Transverse colon (tissue), 3 donors: ENCODE measurements around the gene CRTC2.

Source experiments
- POLR2A ChIP-seq: fragments of 450-650 bp; IDR thresholded peaks from one replicate; pipeline ENCODE4 v1.6.1; 2016; ENCODE audit warnings: antibody characterized with exemption, mild to moderate bottlenecking, moderate library complexity
- TF ChIP-seq, protein P1 (sequence below), 5 experiments: fragments of 200-600 bp in 3 of 5; fragments of 450-650 bp in 2 of 5; sonication (generic) in 3 of 5; IDR thresholded peaks; 1 replicate in 2 of 5; 2 replicates in 3 of 5; pipeline ENCODE4 v1.5.1; 2016 to 2017; ENCODE audit warnings: antibody characterized with exemption in 5 of 5, inconsistent platforms in 3 of 5, mild to moderate bottlenecking in 2 of 5, moderate library complexity in 1 of 5

DNA sequence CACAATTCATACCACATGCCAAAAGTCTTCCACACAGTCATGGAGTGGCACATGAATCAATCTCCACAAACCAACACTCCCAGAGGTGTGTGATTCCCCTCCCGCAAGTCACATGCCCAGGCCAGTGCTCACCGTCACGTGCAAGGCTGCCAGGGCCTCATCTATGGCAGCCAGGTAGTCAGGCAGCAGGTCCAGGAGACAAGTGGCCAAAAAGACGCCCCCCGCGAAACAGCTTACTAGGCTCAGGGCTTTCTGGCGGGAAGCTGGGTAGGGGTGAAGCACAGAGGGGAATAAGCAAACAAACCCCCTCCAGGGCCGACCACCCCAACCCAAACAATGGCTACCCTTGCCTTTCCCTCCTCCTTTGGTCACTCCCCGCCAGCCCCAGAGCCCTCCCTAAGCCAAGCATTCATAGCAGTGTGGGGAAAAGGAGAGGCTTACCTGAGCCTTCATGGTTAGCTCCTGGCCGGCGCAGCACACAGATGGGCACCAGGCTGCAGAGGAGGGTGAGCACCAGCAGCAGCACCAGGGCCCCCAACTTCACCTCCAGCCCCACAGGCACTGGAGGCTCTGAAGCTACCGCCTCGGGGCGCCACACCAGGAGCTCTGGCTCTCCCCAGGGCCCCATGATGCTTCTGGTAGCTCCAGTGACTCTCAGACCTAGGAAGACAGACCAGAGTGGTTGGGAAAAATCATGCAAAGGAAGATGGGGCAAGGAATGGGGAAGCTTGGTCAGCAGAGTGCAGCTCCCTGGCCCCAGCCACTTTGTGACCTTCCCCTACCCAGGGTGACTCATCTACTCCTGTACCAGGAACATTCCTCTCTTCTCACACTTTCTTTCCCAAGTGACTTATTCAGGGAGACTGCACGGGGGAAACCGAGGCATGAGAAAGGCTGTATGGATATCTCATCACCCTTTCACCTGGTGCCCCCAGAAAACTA lies 3.9 kb upstream of the CRTC2 start:
- TF ChIP-seq, protein P1, sequence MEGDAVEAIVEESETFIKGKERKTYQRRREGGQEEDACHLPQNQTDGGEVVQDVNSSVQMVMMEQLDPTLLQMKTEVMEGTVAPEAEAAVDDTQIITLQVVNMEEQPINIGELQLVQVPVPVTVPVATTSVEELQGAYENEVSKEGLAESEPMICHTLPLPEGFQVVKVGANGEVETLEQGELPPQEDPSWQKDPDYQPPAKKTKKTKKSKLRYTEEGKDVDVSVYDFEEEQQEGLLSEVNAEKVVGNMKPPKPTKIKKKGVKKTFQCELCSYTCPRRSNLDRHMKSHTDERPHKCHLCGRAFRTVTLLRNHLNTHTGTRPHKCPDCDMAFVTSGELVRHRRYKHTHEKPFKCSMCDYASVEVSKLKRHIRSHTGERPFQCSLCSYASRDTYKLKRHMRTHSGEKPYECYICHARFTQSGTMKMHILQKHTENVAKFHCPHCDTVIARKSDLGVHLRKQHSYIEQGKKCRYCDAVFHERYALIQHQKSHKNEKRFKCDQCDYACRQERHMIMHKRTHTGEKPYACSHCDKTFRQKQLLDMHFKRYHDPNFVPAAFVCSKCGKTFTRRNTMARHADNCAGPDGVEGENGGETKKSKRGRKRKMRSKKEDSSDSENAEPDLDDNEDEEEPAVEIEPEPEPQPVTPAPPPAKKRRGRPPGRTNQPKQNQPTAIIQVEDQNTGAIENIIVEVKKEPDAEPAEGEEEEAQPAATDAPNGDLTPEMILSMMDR (IDR thresholded peaks at IDR 0.05) = no peak
- TF ChIP-seq POLR2A = no peak
